Astrocyte of the spinal cord (primary cell): Measurements from ENCODE around the gene SLC35F2.

Experiments used
- DNase-seq: peaks from one replicate; pipeline ENCODE4 v3.0.0; 2011; ENCODE audit warnings: low read depth, low spot score
- H3K4me3 ChIP-seq: 2 replicates; pipeline ENCODE4 v1.5.1; 2011; ENCODE audit warnings: low read depth, mild to moderate bottlenecking, low read length, moderate library complexity
- CTCF ChIP-seq: IDR thresholded peaks from 2 replicates; pipeline ENCODE4 v1.5.1; 2012; ENCODE audit warnings: low read depth, mild to moderate bottlenecking, low read length, inconsistent platforms
- in situ Hi-C: cut with HindIII; loops from 2 replicates; pipeline ENCODE4 v1.10.0; 2017; ENCODE audit warnings: low sequenced_read_pairs

SLC35F2 gene

GRCh38 chr11:107750313-107750712, 108.3 kb downstream of the SLC35F2 start:
- TF ChIP-seq CTCF = no peak
- in situ Hi-C loops = no loop called here
- no peak for DNase-seq
- H3K4me3 ChIP-seq = no peak overlapping the region

- in situ Hi-C loops = no loop called here
- DNase-seq = no peak
- TF ChIP-seq CTCF = no peak
- H3K4me3 ChIP-seq = no peak overlapping the region
Measured at GRCh38 chr11:107747622-107748021, 111.0 kb downstream of the SLC35F2 start.

- in situ Hi-C loops = no loop called here
- no peak overlapping the region for H3K4me3 ChIP-seq
- no peak for TF ChIP-seq CTCF
- DNase-seq = no peak
Measured at GRCh38 chr11:107744736-107745135, 113.9 kb downstream of the SLC35F2 start.

GRCh38 chr11:107743191-107743590, 115.4 kb downstream of the SLC35F2 start:
- in situ Hi-C loops = no loop called here
- TF ChIP-seq CTCF = no peak
- no peak overlapping the region for H3K4me3 ChIP-seq
- no peak for DNase-seq

GRCh38 chr11:107741044-107741823, 117.4 kb downstream of the SLC35F2 start:
- in situ Hi-C loops = no loop called here
- peak; percentile 69 for TF ChIP-seq CTCF
- DNase-seq = peak; percentile 32
- H3K4me3 ChIP-seq = no peak overlapping the region
